A549 treated with dexamethasone at 1 μM for 4 hours (cell line): ENCODE measurements around the gene UBP1. TPM values are rescaled to one million over a fixed set of nuclear protein-coding genes. Genes with fewer than 3 reads are reported as not detected.

Source experiments
- total RNA-seq: library from RNA; stranded (reverse); fragments of 200-300 nt; extraction: Qiagen RNA extraction; gene quantifications from 5 replicates; pipeline ENCODE4 v1.2.3, GENCODE V29; 2022

The UBP1 gene, protein sequence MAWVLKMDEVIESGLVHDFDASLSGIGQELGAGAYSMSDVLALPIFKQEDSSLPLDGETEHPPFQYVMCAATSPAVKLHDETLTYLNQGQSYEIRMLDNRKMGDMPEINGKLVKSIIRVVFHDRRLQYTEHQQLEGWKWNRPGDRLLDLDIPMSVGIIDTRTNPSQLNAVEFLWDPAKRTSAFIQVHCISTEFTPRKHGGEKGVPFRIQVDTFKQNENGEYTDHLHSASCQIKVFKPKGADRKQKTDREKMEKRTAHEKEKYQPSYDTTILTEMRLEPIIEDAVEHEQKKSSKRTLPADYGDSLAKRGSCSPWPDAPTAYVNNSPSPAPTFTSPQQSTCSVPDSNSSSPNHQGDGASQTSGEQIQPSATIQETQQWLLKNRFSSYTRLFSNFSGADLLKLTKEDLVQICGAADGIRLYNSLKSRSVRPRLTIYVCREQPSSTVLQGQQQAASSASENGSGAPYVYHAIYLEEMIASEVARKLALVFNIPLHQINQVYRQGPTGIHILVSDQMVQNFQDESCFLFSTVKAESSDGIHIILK
- total RNA-seq: 44.9 to 71.6 TPM (median 59.8 TPM) in 5 replicates

DNA sequence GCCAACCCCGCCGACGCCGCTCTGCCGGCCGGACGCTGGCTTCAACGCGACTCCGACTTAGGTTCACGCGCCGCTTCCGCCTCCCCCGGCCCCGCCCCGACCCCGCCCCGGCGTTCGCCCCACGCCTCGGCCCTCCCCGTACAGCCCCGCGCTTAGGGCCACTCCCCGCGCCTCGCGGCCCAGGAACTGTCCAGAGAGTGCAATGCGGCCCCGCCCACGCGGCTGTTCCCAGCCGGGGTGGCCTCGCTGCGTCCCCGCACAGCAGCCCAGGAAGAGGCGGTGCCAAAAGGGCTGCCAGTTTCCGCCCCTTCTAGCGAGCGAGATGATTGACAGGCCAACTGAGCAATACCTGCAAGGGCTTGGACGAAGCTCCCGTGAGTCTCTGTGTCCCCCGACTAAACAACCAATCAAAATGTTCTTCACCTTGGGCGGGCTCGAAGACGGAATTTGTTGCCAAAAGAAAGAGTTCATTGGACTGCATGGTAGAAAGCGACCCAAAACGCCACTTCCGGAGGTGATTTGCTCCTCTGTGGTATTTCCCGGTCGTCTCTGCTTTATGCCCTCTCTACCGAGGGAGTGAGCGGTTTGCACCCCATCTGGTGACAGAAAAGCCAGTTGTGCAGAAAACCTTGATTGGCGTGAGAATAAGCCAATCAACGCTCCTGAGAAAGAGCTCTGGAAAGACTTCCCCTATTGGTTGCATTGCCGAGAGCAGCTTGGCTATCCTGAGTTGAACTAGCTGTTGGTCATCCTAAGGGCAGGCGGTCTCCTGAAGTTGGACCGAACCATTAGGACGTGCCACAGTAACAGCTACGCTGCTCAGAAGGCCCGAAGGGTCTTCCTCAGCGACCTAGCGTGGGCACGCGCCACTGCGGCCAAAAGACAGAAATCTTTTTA lies at the start of gene UBP1:
Gene UBP1 (minus strand): TSS at position 78 of the 897 bp plus-strand sequence. CDS start 557 bp downstream, outside the sequence.

Other genes with a start within 250 kb of the UBP1 start
- gene SUSD5, start 221.6 kb downstream of the UBP1 start, total RNA-seq: 2.9 to 4.3 TPM (median 3.7 TPM) in 5 replicates
- 6.2 to 10.2 TPM (median 7.4 TPM) in 5 replicates for gene FBXL2, start 163.0 kb downstream of the UBP1 start, total RNA-seq